Activated T-helper 17 cell treated with anti-CD3 and anti-CD28 coated beads, Interleukin-2, amount 50 U/mL, for 72 hours (primary cell): ENCODE results near the gene TTLL5. TPM values are rescaled to one million over a fixed set of nuclear protein-coding genes. Genes with fewer than 3 reads are reported as not detected.

Experiments
- ATAC-seq: fragments of 150-1000 bp; cut with Tn5 transposase; replicated peaks from 2 replicates; pipeline ENCODE4 v1.10.0; 2021; ENCODE audit warnings: mild to moderate bottlenecking, moderate library complexity
- H3K27ac Mint-ChIP-seq: one replicate; pipeline ENCODE4 v1.8.0; 2022; ENCODE audit warnings: mixed read lengths
- H3K27me3 Mint-ChIP-seq: one replicate; pipeline ENCODE4 v1.8.0; 2022; ENCODE audit warnings: mixed read lengths
- H3K36me3 Mint-ChIP-seq: one replicate; pipeline ENCODE4 v1.8.0; 2022; ENCODE audit warnings: low read depth, mild to moderate bottlenecking, mixed read lengths
- H3K4me1 Mint-ChIP-seq: one replicate; pipeline ENCODE4 v1.8.0; 2022; ENCODE audit warnings: mixed read lengths
- H3K4me3 Mint-ChIP-seq: one replicate; pipeline ENCODE4 v1.8.0; 2022; ENCODE audit warnings: mild to moderate bottlenecking, mixed read lengths
- H3K9me3 Mint-ChIP-seq: one replicate; pipeline ENCODE4 v1.8.0; 2022; ENCODE audit warnings: mixed read lengths
- total RNA-seq, 2 donors: library from RNA; stranded (reverse); gene quantifications; one replicate each; pipeline ENCODE4 v1.2.3, GENCODE V29; 2022

The TTLL5 gene
- total RNA-seq, 2 donors from 2014 or later: 24.6 to 36.3 TPM

DNA sequence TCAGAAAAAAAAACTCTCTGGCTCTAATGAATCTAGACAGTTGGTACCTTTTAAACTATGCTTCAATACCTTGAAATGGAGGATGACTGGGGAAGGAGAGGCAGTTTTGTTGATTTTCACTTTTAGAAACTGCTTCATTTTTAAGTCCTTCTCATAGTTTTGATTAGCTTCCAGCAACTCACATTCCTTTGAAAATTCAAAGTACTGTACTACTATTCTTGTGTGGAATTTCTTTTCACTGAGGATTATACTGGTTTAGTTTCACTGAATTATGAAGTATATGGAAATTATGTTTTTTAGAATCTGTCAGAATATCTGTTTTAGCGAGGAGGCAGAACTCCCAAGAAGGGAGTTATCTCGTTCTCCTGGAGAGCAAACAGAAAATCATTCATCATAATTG is 204.5 kb downstream of the TTLL5 start:
- Mint-ChIP-seq H3K36me3 (peaks cover 31% of the 10 kb centered on the region), H3K4me1 (peaks cover 5% of the 10 kb centered on the region), H3K27me3 (no peaks in the 10 kb centered on the region), H3K27ac (no peak overlapping the region), H3K4me3 (no peak overlapping the region), H3K9me3 (no peaks in the 10 kb centered on the region)
- no peak for ATAC-seq

DNA sequence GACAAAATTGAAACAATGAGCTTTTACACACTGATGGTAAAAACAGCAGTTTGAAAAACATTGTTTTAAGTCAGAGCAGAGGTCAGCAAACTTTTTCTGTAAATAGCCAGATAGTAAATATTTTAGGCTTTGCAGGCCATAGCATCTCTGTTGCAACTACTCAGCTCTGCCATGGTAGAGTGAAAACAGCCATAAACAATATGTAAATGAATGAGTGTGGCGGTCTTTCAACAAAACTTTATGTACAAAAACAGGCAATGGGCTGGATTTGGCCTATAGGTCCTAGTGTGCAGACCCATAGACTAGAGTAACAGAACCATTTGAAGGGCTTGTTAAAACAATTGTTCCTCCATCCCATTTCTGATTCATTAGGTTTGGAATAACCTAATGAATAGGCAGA is 205.9 kb downstream of the TTLL5 start:
- peaks cover 40% of the 10 kb centered on the region for H3K36me3 Mint-ChIP-seq
- no peak overlapping the region for H3K27ac Mint-ChIP-seq
- no peak for ATAC-seq
- no peaks in the 10 kb centered on the region for H3K9me3 Mint-ChIP-seq
- H3K4me3 Mint-ChIP-seq: no peak overlapping the region
- no peaks in the 10 kb centered on the region for H3K4me1 Mint-ChIP-seq
- H3K27me3 Mint-ChIP-seq: no peaks in the 10 kb centered on the region

DNA sequence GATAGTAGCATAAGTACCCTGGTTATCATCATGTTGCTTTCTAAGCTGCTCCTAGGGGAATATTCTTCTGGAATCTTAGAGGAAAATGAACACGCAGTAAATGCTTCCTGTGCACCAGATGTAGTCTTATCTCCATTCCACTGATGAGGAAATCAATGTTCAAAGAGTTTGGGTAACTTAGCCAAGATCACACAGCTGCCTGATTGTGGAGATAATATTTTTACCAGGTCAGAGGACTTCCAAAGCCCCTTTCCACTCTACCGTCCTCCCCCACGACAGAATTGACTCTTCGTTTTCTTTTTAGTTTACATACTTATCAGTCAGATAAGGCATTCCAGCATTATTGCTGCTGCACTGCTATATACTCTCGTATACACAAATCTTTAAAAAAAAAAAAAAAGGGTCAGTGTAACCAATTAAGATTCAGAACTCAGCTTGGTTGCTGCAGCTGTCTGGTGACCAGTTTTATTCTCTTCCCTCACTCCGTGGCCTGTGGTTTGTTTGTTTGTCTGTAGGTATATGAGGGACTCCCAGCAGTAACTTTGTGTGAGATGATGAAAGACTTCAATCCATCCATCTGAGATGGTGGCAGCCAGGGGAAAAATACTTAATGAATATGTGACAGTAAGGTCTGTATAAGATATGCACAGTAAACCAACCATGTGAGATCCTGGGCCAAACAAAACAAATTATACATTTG is 210.3 kb downstream of the TTLL5 start:
- Mint-ChIP-seq H3K4me3 (no peak overlapping the region), H3K9me3 (no peaks in the 10 kb centered on the region), H3K36me3 (peaks cover 25% of the 10 kb centered on the region), H3K27ac (no peak overlapping the region), H3K4me1 (peaks cover 7% of the 10 kb centered on the region), H3K27me3 (no peaks in the 10 kb centered on the region)
- no peak for ATAC-seq

DNA sequence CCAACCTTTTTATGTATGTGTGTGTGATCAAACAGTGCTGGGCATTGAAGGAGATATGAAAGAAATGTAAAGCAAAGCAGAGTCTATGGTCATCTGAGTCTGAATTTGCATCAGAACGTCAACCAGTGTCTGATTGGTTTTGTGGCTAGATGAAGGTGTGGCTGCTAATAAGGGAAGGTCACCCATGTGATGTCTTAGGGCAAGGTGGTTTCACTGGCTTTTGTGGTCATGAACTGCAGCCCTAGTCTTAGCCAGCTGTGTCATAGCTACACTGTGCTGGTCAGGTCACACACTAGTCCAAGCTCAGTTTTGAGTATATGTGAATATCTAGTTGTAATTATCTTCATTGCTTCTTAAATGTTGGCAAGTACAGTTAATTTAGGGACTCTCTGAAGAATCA is 214.9 kb downstream of the TTLL5 start:
- peaks cover 10% of the 10 kb centered on the region for H3K4me1 Mint-ChIP-seq
- no peaks in the 10 kb centered on the region for H3K9me3 Mint-ChIP-seq
- peak overlapping the region; percentile 26 for H3K27ac Mint-ChIP-seq
- peak; percentile 58 for ATAC-seq
- peaks cover 7% of the 10 kb centered on the region for H3K36me3 Mint-ChIP-seq
- no peak overlapping the region for H3K4me3 Mint-ChIP-seq
- H3K27me3 Mint-ChIP-seq: no peaks in the 10 kb centered on the region

DNA sequence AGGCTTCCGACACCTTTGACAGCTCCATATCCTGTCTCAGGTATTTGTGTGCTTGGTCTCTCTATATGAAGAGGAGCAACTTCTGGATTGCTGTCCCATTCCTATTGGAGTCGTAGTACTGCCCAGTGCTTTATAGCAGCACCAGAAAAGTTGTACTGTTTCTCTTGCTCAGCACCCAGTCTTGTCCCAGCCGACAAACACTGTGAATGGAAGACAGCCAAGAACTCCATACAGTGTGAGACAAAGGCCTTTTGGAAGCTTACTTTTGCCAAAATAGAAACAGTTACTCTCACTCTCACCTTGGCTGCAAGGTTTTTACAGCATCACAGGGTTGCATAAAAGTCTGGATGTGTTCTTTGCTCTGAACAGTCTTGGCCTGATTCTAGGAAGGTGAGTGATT is 215.5 kb downstream of the TTLL5 start:
- Mint-ChIP-seq H3K9me3 (no peaks in the 10 kb centered on the region), H3K27ac (peak overlapping the region; percentile 26), H3K4me1 (peaks cover 10% of the 10 kb centered on the region), H3K36me3 (peaks cover under 1% of the 10 kb centered on the region), H3K4me3 (no peak overlapping the region), H3K27me3 (no peaks in the 10 kb centered on the region)
- no peak for ATAC-seq

DNA sequence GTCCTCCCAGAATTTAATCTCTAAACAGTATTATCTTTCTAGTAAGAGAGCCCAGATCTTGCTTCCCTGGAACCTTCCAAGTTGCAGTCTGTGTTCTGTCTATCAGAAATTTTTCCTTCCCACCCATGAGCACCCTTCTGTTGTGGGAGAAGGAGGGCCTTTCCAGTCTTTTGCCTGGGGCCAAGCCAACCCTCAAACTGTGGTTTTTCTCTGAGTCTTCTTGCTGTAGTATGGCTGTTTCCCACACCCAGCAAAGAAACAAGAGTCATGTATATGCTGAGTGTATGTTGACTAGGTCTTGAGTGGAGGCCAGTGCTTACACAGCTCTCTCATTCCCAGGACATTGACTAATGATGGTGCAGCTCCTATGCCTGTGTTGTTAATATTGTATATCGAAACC is 216.2 kb downstream of the TTLL5 start:
- H3K36me3 Mint-ChIP-seq: peaks cover 5% of the 10 kb centered on the region
- peaks cover 10% of the 10 kb centered on the region for H3K4me1 Mint-ChIP-seq
- no peak overlapping the region for H3K4me3 Mint-ChIP-seq
- ATAC-seq: peak; percentile 43
- H3K27me3 Mint-ChIP-seq: no peaks in the 10 kb centered on the region
- H3K9me3 Mint-ChIP-seq: no peaks in the 10 kb centered on the region
- H3K27ac Mint-ChIP-seq: no peak overlapping the region

DNA sequence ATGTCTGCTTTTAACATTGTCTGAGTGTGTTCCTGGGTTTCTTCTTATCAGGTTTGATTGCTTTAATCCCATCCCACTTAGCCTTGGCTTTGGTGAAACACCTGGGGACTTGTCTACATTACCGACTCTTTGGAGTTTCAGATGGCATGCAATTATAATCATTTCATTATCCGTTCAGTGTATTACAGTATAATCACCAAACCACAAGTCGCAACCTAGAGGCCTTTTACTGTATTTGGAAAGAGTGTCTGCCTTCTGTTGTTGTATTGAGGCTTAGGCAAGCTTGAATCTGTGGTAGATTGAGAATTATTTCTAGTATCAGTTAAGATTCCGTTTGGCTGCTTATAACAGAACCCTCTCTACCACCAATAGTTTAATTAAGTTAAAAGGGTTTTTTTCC is 216.8 kb downstream of the TTLL5 start:
- Mint-ChIP-seq H3K36me3 (peaks cover 11% of the 10 kb centered on the region), H3K4me1 (peaks cover 10% of the 10 kb centered on the region), H3K27me3 (no peaks in the 10 kb centered on the region)

DNA sequence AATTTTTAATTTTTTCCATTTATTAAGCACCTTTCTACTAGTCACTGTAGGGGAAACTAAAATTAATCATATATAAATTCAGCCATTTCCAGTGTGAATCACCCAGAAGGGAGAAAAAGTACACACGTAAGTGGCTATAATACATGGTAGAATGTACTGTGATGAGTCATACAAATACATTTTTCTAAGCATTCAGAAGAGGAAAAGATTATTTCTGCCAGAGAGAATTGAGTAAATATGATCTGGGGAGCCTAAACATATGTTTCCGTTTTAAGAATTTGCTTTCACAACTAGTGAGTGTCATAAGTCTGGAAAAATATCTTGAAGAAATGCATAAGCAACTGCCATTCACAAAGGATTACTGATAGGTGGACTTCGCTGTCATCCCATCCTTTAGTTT is 218.0 kb downstream of the TTLL5 start:
- Mint-ChIP-seq H3K9me3 (no peaks in the 10 kb centered on the region), H3K4me1 (peaks cover 10% of the 10 kb centered on the region), H3K36me3 (peaks cover 22% of the 10 kb centered on the region), H3K27ac (peak overlapping the region; percentile 58), H3K4me3 (no peak overlapping the region), H3K27me3 (no peaks in the 10 kb centered on the region)
- peak; percentile 84 for ATAC-seq

More for the DNA sequence above, 216.8 kb downstream of the TTLL5 start:
- Mint-ChIP-seq H3K9me3 (no peaks in the 10 kb centered on the region), H3K27ac (peak overlapping the region; percentile 58), H3K4me3 (no peak overlapping the region)
- no peak for ATAC-seq

DNA sequence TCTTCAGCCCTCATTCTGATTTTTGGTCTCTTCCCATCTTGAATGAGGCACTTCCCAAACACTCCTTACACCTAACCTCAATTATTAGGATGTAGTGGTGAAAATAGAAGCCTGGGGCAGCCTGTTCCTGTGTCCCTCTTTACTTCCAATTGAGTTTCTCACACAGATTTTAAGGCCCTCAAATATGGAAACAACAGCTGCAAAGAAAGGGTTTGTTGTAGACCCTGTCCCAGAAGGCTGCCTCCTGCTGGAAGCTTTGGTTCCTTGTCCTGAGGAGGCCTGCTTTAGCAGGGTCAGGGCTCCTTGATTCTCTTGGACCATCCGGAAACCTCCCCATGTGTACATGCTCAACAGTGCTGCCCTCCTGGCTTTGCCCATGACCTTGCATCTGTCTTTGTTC is 219.5 kb downstream of the TTLL5 start:
- Mint-ChIP-seq H3K4me1 (peaks cover 10% of the 10 kb centered on the region), H3K9me3 (no peaks in the 10 kb centered on the region), H3K4me3 (no peak overlapping the region), H3K27ac (peak overlapping the region; percentile 34), H3K36me3 (peaks cover 25% of the 10 kb centered on the region), H3K27me3 (no peaks in the 10 kb centered on the region)
- ATAC-seq: no peak

DNA sequence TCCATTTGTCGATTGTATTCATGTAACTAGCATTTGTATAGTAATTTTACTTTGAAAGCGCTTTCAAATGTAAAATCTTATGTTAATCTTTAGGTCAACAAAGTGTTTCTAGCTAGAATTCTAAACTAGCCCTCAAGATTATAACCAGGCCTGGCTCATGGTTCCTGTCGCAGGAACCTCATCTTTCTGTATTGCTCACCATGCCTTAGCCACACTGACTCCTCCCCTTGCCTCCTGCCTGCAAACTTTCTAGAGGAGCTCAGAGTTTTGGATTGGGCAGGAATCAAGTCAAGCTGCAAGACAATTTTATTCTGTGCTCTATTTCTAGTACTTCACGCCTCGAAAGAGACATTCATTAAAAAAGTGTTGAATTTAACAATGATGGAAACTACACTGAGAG is 220.9 kb downstream of the TTLL5 start:
- Mint-ChIP-seq H3K27me3 (no peaks in the 10 kb centered on the region), H3K4me1 (no peaks in the 10 kb centered on the region), H3K27ac (peak overlapping the region; percentile 52), H3K36me3 (peaks cover 37% of the 10 kb centered on the region), H3K9me3 (no peaks in the 10 kb centered on the region), H3K4me3 (no peak overlapping the region)
- no peak for ATAC-seq

DNA sequence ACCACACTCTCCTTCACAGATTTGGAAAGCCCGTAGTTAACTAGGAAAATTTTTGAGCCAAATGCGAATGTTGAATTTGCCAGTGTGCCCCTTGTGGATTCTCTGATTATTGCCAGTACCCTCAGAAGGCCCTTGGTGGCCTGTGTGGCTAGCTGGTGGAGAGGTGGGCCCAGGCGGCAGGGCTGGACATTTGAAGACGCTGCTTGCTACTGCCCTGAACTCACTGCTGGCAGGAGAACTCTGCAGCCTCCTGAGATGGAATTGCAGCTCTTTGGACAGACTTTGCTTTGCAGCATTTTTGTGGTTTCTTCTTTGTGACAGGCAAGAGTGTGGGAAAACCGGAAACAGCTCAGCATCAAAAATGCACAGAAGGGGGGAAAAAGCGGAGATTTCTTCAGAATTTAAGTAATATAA is 223.2 kb downstream of the TTLL5 start:
- Mint-ChIP-seq H3K27ac (no peak overlapping the region), H3K4me1 (no peaks in the 10 kb centered on the region), H3K36me3 (peaks cover 39% of the 10 kb centered on the region), H3K9me3 (no peaks in the 10 kb centered on the region), H3K4me3 (no peak overlapping the region), H3K27me3 (no peaks in the 10 kb centered on the region)
- ATAC-seq: no peak

DNA sequence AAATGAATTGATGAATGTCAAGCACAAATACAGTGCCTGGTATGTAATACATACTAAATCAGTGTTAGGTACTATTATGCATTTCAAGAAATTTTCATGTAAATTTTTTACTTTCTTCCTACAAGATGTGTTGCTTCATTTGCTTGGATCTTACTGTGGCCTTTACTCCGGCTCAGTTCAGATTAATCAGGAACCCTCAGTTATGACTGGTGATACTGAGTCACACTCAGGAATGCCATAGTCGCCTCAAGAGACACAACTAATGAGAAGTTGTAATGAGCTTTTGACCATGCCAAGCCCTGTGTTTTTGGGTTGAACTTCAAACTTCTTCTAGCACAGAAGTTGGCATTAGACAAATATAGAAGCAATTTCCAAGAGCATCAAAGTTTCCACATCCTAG is 224.8 kb downstream of the TTLL5 start:
- no peak for ATAC-seq
- Mint-ChIP-seq H3K4me1 (no peaks in the 10 kb centered on the region), H3K36me3 (peaks cover 39% of the 10 kb centered on the region), H3K9me3 (no peaks in the 10 kb centered on the region), H3K4me3 (no peak overlapping the region), H3K27me3 (no peaks in the 10 kb centered on the region), H3K27ac (no peak overlapping the region)

DNA sequence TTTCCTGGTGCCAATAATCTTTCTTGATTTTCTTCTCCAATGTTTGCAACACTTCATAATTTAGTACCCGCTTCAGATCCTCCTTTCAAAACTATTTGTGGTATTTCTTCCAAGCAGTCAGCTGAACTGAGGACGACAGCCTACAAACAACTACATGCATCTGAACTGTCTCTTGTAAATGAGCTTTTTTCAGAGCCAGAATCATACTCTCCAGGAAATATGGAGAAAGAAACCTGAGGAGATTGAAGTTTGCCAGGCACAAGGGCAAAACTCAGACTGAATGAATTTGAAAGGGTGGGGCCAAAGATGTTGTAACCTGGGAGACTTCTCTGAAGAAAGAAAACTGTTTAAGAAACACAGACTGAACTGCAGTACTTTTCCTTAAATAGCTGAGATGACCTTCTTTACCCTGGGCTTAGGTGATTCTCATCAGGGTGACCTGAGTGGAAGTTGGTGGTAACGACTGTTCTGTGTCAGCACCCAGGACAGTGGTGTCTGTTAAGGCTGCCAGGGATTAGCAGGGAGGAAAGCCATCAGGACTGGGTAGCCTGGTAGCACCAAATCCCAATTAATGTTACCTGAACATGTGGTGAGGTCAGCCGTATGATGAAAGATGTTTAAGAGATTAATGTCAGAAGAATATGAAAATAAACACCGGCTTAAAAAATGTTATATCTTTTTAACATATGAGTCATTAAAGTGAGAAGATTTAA is 225.7 kb downstream of the TTLL5 start:
- H3K27me3 Mint-ChIP-seq: no peaks in the 10 kb centered on the region
- H3K4me3 Mint-ChIP-seq: no peak overlapping the region
- peaks cover 39% of the 10 kb centered on the region for H3K36me3 Mint-ChIP-seq
- no peaks in the 10 kb centered on the region for H3K4me1 Mint-ChIP-seq
- no peak for ATAC-seq
- no peaks in the 10 kb centered on the region for H3K9me3 Mint-ChIP-seq
- H3K27ac Mint-ChIP-seq: peak overlapping the region; percentile 12

DNA sequence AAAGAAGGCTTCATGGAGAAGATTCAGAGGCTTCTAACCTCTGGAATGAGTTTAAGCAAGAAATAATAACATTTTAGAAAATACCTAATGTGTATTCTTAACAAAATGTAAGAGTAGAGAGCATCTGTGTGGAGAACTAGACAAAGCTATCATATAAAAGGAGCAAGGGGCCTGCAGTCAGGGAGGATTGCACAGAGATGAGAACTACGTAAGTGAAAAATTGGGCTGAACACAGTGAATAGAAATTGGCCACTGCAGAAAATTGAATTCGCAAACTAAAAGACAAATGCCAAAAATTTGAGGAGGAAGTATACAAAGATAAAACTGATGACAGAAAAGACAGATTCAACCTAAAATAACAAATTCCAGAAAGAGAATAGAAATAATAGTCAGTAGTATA is 227.9 kb downstream of the TTLL5 start:
- Mint-ChIP-seq H3K27ac (no peak overlapping the region), H3K4me1 (no peaks in the 10 kb centered on the region), H3K36me3 (peaks cover 18% of the 10 kb centered on the region), H3K4me3 (no peak overlapping the region), H3K9me3 (no peaks in the 10 kb centered on the region), H3K27me3 (no peaks in the 10 kb centered on the region)
- ATAC-seq: no peak

DNA sequence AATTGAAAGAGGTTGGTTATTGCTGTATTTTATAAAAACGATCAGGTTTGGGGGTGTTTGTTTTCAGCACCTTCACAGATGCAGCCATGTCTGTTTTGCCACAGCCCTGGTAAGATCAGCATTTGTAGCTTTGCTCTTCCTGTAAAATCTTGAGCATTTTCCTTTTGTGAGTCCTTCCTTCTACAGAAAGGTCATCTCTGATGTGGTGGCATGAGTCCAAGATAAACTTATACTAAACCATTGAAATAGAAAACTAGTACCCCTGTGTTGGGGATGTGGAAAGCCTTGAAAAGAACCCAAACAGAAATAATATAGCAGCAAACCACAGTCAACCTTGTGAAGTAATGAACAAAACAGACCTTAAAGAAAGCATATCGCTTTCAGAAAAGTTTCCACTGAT is 235.3 kb downstream of the TTLL5 start:
- no peaks in the 10 kb centered on the region for H3K27me3 Mint-ChIP-seq
- no peak for ATAC-seq
- H3K4me3 Mint-ChIP-seq: no peak overlapping the region
- H3K27ac Mint-ChIP-seq: no peak overlapping the region
- H3K4me1 Mint-ChIP-seq: no peaks in the 10 kb centered on the region
- H3K9me3 Mint-ChIP-seq: no peaks in the 10 kb centered on the region
- no peaks in the 10 kb centered on the region for H3K36me3 Mint-ChIP-seq
